K562 (cell line): Measurements from ENCODE around the gene ANKRD13D. TPM values are rescaled to one million over a fixed set of nuclear protein-coding genes. Genes with fewer than 3 reads are reported as not detected.

Experiments
- ATAC-seq: fragments of 200-7000 bp; cut with Tn5 transposase; 3 replicates; pipeline ENCODE4 v1.9.1; 2020; ENCODE audit warnings: moderate library complexity
- BruUV-seq: library from RNA; stranded (reverse); fragments of 400-500 nt; replicated peaks from 2 replicates; lab custom pipeline; 2021; lab: Mats Ljungman, UMichigan
- CTCF ChIA-PET: fragments of 300-600 bp; formaldehyde crosslinking; extraction: SDS; loops from one replicate; lab custom pipeline; 2021; ENCODE audit warnings: low intra/inter-chr PET ratio; lab: Yijun Ruan, JAX
- POLR2A ChIA-PET: fragments of 300-600, 350-650 bp; sonication (Branson Sonifier 250); formaldehyde crosslinking; extraction: SDS; loops from one replicate; lab custom pipeline; 2021; ENCODE audit warnings: antibody characterized with exemption, inconsistent platforms; lab: Yijun Ruan, JAX
- DNase-seq, 4 experiments: peaks; one replicate each; pipeline versions ENCODE4 v3.0.0 to v3.0.0-alpha.2; 2011 to 2018; ENCODE audit warnings: low spot score in 3 of 4, mixed read lengths in 3 of 4; ENCODE audit errors: extremely low read depth in 1 of 4
- FAIRE-seq: peaks from 2 replicates; lab custom pipeline; 2011; peaks lifted over from hg19 to GRCh38; lab: Jason Lieb, UNC
- H2AFZ ChIP-seq: 2 replicates; pipeline ENCODE4 v1.6.0; 2011; ENCODE audit warnings: low read depth, low read length, control low read depth, inconsistent platforms
- H3K27ac ChIP-seq: fragments of 200-600 bp; 3 replicates; pipeline ENCODE4 v1.8.0; 2011; ENCODE audit warnings: low read depth, mild to moderate bottlenecking, control low read depth, inconsistent platforms, low read length, moderate library complexity, mixed read lengths; ENCODE audit errors: extremely low read depth
- H3K27me3 ChIP-seq, 2 experiments: fragments of 300-600 bp in 1 of 2; 2 replicates in 1 of 2; 3 replicates in 1 of 2; pipeline versions ENCODE4 v1.6.0 to v1.8.0; 2011; ENCODE audit warnings: inconsistent platforms in 2 of 2, low read length in 2 of 2, mild to moderate bottlenecking in 1 of 2, mixed read lengths in 1 of 2, moderate library complexity in 1 of 2; ENCODE audit not compliant: control insufficient read depth in 2 of 2, insufficient read depth in 2 of 2
- H3K36me3 ChIP-seq: fragments of 300-600 bp; 3 replicates; pipeline ENCODE4 v1.8.0; 2011; ENCODE audit warnings: mild to moderate bottlenecking, low read length, inconsistent platforms; ENCODE audit not compliant: control insufficient read depth, insufficient read depth
- H3K4me1 ChIP-seq, 2 experiments: fragments of 200-600 bp in 1 of 2; replicated peaks in 1 of 2; 2 replicates in 1 of 2; 3 replicates in 1 of 2; pipeline versions ENCODE4 v1.5.1 to v1.8.0; 2011; ENCODE audit warnings: inconsistent platforms in 2 of 2, low read length in 2 of 2, mild to moderate bottlenecking in 1 of 2, mixed read lengths in 1 of 2, moderate library complexity in 1 of 2; ENCODE audit not compliant: control insufficient read depth in 2 of 2, insufficient read depth in 2 of 2
- H3K4me2 ChIP-seq: 2 replicates; pipeline ENCODE4 v1.6.1; 2011; ENCODE audit warnings: low read length, control low read depth, inconsistent platforms, mixed read lengths; ENCODE audit not compliant: insufficient read depth
- H3K4me3 ChIP-seq: fragments of 200-600 bp; sonication (generic), shearing (Covaris generic); 2 replicates; pipeline ENCODE4 v1.5.1; 2016; ENCODE audit warnings: control low read depth, inconsistent platforms
- H3K79me2 ChIP-seq: fragments of 200-600 bp; 3 replicates; pipeline ENCODE4 v1.8.0; 2011; ENCODE audit warnings: low read length, inconsistent platforms; ENCODE audit not compliant: control insufficient read depth, insufficient read depth
- H3K9ac ChIP-seq, 2 experiments: 2 replicates each; pipeline versions ENCODE4 v1.6.0 to v1.6.1; 2011; ENCODE audit warnings: low read depth in 2 of 2, low read length in 2 of 2, control low read depth in 1 of 2, inconsistent platforms in 1 of 2, mild to moderate bottlenecking in 1 of 2, mixed read lengths in 1 of 2; ENCODE audit not compliant: insufficient read depth in 1 of 2
- H3K9me1 ChIP-seq: one replicate; pipeline ENCODE4 v1.6.0; 2011; ENCODE audit warnings: inconsistent platforms, mild to moderate bottlenecking, low read length, moderate library complexity; ENCODE audit not compliant: control insufficient read depth, insufficient read depth
- H3K9me3 ChIP-seq: replicated peaks from 2 replicates; pipeline ENCODE4 v1.5.1; 2011; ENCODE audit warnings: low read depth, low read length, inconsistent platforms; ENCODE audit not compliant: control insufficient read depth, insufficient read depth
- H4K20me1 ChIP-seq: replicated peaks from 2 replicates; pipeline ENCODE4 v1.6.1; 2011; ENCODE audit warnings: low read length, inconsistent platforms, mixed read lengths; ENCODE audit not compliant: control insufficient read depth, insufficient read depth
- KLF16 ChIP-seq: IDR thresholded peaks from 2 replicates; pipeline ENCODE4 v1.6.1; 2016; ENCODE audit warnings: antibody characterized with exemption
- PRDM10 ChIP-seq: fragments of 450-650 bp; IDR thresholded peaks from 2 replicates; pipeline ENCODE4 v1.6.1; 2018; ENCODE audit not compliant: partially characterized antibody
- RBFOX2 ChIP-seq: fragments of 200-400 bp; formaldehyde crosslinking; IDR thresholded peaks from 2 replicates; pipeline ENCODE4 v1.6.1; 2017; ENCODE audit warnings: low read depth, mild to moderate bottlenecking, low read length, moderate library complexity
- SIN3A ChIP-seq, 2 experiments: fragments of 150-350 bp in 1 of 2; IDR thresholded peaks; 2 replicates each; pipeline ENCODE4 v1.6.1; 2011 to 2016; ENCODE audit warnings: borderline replicate concordance in 2 of 2, low read depth in 2 of 2, low read length in 2 of 2, mild to moderate bottlenecking in 2 of 2, moderate library complexity in 2 of 2; ENCODE audit not compliant: control insufficient read depth in 1 of 2
- ZBTB33 ChIP-seq: sonication (generic); formaldehyde crosslinking; IDR thresholded peaks from 2 replicates; pipeline ENCODE4 v1.8.1; 2023; ENCODE audit warnings: mild to moderate bottlenecking, missing genetic modification reagents
- ZNF512 ChIP-seq: IDR thresholded peaks from 2 replicates; pipeline ENCODE4 v1.6.1; 2016; ENCODE audit warnings: missing genetic modification characterization, missing compliant biosample characterization
- WGBS: fragments of 100-300 bp; shearing (Covaris generic); methylation state at CpG from one replicate; pipeline ENCODE4 v1.1.6; 2016; ENCODE audit warnings: low coverage, mixed read lengths; ENCODE audit not compliant: insufficient coverage; ENCODE audit errors: missing lambda C conversion rate; 5-methylcytosine and 5-hydroxymethylcytosine counted together
- in situ Hi-C: fragments of 300-500 bp; cut with MboI; formaldehyde crosslinking; loops from 4 replicates; pipeline ENCODE4 v1.15.0; 2018; ENCODE audit warnings: inconsistent platforms, mixed read lengths
- intact Hi-C: fragments of 100-400 bp; cut with micrococcal nuclease; formaldehyde crosslinking; loops from 2 replicates; pipeline ENCODE4 v1.14.2; 2022
- polyA plus RNA-seq, 8 experiments: library from polyadenylated mRNA; depleted of rRNA in 4 of 8; stranded (reverse) in 5 of 8; unstranded in 3 of 8; fragments of >200 nt; fragmentation: Nextera tagmentation in 2 of 8; fragmentation: Illumina TruSeq in 1 of 8; extraction: Ambion mirVana in 2 of 8; extraction: Trizol in 1 of 8; gene quantifications; 2 replicates each; pipeline versions ENCODE4 v1.2.1 to v1.2.3, GENCODE V29; 2011 to 2014; ENCODE audit warnings: inconsistent platforms in 1 of 8, missing spikeins in 1 of 8
- total RNA-seq, 7 experiments: library from RNA; depleted of rRNA in 6 of 7; stranded (reverse); fragments of >200 nt in 6 of 7; fragmentation: Illumina TruSeq in 2 of 7; extraction: Trizol in 2 of 7; gene quantifications; 2 replicates each; pipeline versions ENCODE4 v1.2.1 to v1.2.3, GENCODE V29; 2011 to 2021; ENCODE audit warnings: low replicate concordance in 1 of 7

The ANKRD13D gene
- total and polyA plus RNA-seq, 9 of the 15 experiments (the other 6 are each of a cell fraction or from before 2014, with no cell fraction given), result 0.94 to 40.9 (median 22.4) TPM

- peak overlapping the region in 1 of 2 experiments; percentile 75; a peak in 2 of 4 replicates for H3K9ac ChIP-seq
- H3K79me2 ChIP-seq, result peaks cover 15% of the 10 kb centered on the region
- H4K20me1 ChIP-seq, result no peaks in the 10 kb centered on the region
- H3K27me3 ChIP-seq, result no peaks in the 10 kb centered on the region
- no peak for ATAC-seq
- WGBS, result 92% methylated on average over 32 of the region's 33 CpGs
- no peak overlapping the region for H3K4me3 ChIP-seq
- TF ChIP-seq SIN3A (IDR thresholded peaks at IDR 0.05; ENCODE audit: borderline replicate concordance in 2 of 2, control insufficient read depth in 1 of 2, low read depth in 2 of 2, low read length in 2 of 2) (no peak), PRDM10 (no peak), KLF16 (no peak), RBFOX2 (peak; percentile 53), ZBTB33 (CRISPR knock-in tag) (peak; percentile 49; the same call in 1 of the 2 replicates), ZNF512 (no peak)
- BruUV-seq, result no TSS peak
- intact Hi-C loops, result no loop called here
- peaks cover 9% of the 10 kb centered on the region; the same call in 1 of the 2 replicates for H3K9me3 ChIP-seq
- H3K36me3 ChIP-seq, result peaks cover 62% of the 10 kb centered on the region; the same call in 2 of the 3 replicates
- CTCF ChIA-PET, result no interaction called here
- H3K9me1 ChIP-seq, result no peaks in the 10 kb centered on the region
- H3K4me1 ChIP-seq, result peaks cover 15 to 42% of the 10 kb centered on the region in 2 experiments
- FAIRE-seq, result no peak
- H3K27ac ChIP-seq, result no peak overlapping the region
- POLR2A ChIA-PET, result interaction anchor here (0.6 to 1.2 kb wide), 6 partner anchors 13 to 213 kb away, joined by 3 to 5 read pairs (median 3); no protein-coding TSS in a partner anchor
- in situ Hi-C loops, result no loop called here
- H2AFZ ChIP-seq, result no peak overlapping the region
- H3K4me2 ChIP-seq, result no peak overlapping the region
- no peak for DNase-seq
Measured at GRCh38 chr11:67291481-67292381, 2.6 kb downstream of the ANKRD13D start.
